Hematopoietic multipotent progenitor cell treated with erythropoietin and hydrocortisone succinate and interleukin-3 and kit ligand, for 8 days (in vitro differentiated cells): Measurements from ENCODE around the gene CGB3.

ENCODE experiments used
- DNase-seq: peaks from one replicate; pipeline ENCODE4 v3.0.0-alpha.2; 2015

Gene CGB3

DNA sequence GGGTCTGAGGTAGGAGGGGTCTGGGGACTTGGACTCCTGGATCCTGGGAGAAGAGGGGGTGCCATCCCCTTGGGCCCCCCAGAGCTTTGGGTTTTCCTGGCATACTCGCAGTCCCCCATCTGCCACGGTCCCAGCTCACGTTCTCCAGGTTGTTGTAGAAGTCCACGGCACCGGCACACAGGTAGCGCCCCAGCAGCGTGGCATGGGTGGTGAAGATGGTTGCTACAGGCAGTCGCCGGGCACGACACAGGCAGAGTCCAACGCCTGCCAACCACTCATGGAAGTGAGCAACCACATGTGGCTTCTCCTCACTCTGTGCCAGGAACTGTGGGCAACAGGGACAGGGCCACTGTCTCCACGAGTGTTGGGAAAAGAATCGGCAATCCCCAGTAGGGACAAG lies 38.4 kb downstream of the CGB3 start:
- no peak for DNase-seq

DNA sequence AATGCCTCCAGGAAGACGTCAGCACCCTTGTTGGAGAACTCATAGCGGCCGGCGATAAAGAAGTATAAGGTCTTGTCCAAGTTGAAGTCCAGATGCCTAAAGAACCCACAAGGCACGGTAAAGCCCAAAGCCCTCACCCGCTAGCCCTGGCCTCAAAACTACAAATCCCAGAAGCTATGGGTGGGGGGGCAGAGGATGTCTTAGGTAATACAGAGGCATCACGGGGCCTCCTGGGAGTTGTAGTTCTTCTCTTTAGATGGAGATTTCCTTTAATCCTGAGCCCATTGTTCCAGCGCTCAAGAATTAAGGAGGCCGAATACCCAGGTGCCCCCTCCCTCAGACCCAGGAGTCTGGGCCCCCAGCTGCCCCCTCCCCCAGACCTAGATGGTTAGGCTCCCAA lies 41.9 kb downstream of the CGB3 start:
- no peak for DNase-seq

DNA sequence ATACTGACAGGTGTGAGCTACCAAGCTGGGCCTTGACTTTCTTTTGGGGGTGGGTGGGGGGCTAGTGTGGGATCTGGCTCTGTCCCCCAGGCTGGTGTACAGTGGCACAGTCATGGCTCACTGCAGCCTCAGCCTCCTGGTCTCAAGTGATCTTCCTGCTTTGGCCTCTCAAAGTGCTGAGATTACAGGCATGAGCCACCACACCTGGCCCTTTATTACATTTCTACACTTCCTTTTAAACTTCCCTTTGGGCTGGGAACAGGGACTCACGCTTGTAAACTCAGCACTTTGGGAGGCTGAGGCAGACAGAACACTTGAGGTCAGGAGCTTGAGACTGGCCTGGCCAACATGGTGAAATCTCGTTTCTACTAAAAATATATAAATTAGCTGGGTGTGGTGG lies 47.1 kb downstream of the CGB3 start:
- DNase-seq = no peak

DNA sequence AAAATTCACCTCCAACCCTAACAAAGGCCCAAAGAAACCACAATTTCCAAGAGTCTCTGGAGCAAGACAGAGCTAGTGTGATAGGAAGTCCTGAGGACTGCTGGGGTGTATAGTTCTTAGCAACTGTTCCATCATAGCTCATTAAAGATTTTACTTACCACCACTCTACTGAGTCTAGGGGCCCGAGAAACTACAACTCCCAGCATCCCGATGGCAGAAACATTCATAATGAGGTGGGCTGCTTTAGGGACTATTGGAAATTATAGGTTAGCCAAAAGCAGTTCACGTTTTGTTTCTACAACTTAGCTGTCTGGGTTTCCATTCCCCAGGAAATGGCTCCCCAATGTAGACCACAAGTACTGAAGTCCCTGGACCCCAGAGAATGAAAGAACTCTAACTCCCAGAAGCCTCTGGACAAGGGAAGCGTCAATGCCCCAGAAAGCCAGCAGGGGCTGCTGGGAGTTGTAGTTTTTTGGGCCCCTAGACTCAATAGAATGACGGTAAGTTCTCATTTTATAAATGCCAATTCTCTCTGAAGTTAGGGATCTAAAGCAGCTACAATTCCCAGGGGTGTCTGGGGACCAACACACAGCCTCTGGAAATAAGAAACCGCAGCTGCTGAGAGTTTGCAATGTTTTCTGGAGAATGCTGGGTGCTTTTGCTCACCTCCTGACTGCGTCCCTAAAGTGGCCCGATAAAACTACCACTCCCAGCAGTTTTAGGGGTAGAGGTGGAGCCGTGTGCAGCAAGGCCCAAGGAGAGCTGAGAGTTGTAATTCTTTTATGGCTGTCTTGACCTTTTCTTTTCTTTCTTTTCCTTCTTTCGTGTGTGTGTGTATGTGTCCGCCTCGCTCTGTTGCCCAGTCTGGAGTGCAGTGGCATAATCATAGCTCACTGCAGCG lies 47.9 kb downstream of the CGB3 start:
- DNase-seq = peak; percentile 66
